Left ventricle myocardium inferior (tissue), 1 donor: ENCODE results near the gene FUT6. TPM values are rescaled to one million over a fixed set of nuclear protein-coding genes. Genes with fewer than 3 reads are reported as not detected.

ENCODE experiments used
- DNase-seq: peaks from one replicate; pipeline ENCODE4 v3.0.0-alpha.2; 2020
- H3K27ac ChIP-seq: fragments of 200-600 bp; replicated peaks from 2 replicates; pipeline ENCODE4 v1.8.0; 2021
- H3K27me3 ChIP-seq: fragments of 200-600 bp; 2 replicates; pipeline ENCODE4 v1.8.0; 2021; ENCODE audit warnings: low read depth
- H3K36me3 ChIP-seq: fragments of 200-600 bp; 2 replicates; pipeline ENCODE4 v1.8.0; 2021
- H3K4me1 ChIP-seq: fragments of 200-600 bp; 2 replicates; pipeline ENCODE4 v1.8.0; 2021
- H3K4me3 ChIP-seq: fragments of 200-600 bp; 2 replicates; pipeline ENCODE4 v1.8.0; 2021; ENCODE audit warnings: mild to moderate bottlenecking, moderate library complexity
- H3K9me3 ChIP-seq: fragments of 200-600 bp; replicated peaks from 2 replicates; pipeline ENCODE4 v1.8.0; 2021
- intact Hi-C: fragments of 100-400 bp; cut with micrococcal nuclease; formaldehyde crosslinking; loops from one replicate; pipeline ENCODE4 v1.11.0; 2022
- total RNA-seq: library from RNA; stranded (reverse); fragmentation: NEBNext Ultra II Directional; extraction: Animal tissue kit (Norgen Biotek cat#: 25700); gene quantifications from one replicate; pipeline ENCODE4 v1.2.1, GENCODE V29; 2021
- TF ChIP-seq, protein P1 (sequence below): fragments of 200-600 bp; IDR thresholded peaks from 2 replicates; pipeline ENCODE4 v1.8.0; 2021; ENCODE audit warnings: antibody characterized with exemption, mild to moderate bottlenecking, borderline replicate concordance
- donor health status: DM: no; HTN: yes; CAD: no; lungs with severe emphysema.

The FUT6 gene
- total RNA-seq, 1 donor from 2014 or later, result not detected

DNA sequence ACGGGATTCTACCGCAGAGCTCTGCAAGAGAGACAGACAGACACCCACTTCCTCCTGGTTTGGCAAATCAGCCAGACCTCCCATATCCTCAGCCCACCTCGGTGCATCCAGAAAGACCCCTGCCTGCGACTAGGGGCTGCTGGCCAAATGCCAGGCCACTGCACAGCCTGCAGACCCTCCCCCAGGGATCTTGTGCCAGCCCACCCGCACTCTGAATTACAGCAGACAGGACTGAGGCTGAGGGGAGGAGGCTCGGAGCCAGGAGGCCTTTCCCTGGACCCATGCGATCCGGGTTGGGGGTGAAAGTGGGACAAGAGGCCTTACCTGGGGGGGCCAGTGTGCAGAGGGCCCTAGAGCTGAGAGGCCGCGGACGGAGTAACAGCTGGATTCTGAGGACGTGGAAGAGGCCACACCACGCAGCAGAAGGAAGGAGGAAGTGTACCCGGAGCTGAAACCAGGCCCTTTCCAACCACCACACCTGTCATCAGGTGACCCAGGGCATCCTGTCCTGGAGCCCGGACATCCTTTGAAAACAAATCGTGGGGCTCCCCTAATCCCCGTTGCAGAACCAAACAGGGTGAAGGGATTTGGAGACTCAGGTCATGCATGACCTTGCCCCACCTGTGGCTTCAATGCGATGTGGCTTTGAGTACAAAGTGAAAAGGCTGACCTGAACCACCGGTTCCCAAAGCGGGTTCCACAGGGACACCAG, 993 bp downstream of the FUT6 start:
- intact Hi-C loops, result no loop called here
- Histone ChIP-seq H3K27me3 (peaks cover 12% of the 10 kb centered on the region), H3K9me3 (no peaks in the 10 kb centered on the region), H3K4me3 (no peak overlapping the region), H3K4me1 (no peaks in the 10 kb centered on the region), H3K36me3 (no peaks in the 10 kb centered on the region), H3K27ac (no peak overlapping the region)
- no peak for DNase-seq
- TF ChIP-seq, protein P1, sequence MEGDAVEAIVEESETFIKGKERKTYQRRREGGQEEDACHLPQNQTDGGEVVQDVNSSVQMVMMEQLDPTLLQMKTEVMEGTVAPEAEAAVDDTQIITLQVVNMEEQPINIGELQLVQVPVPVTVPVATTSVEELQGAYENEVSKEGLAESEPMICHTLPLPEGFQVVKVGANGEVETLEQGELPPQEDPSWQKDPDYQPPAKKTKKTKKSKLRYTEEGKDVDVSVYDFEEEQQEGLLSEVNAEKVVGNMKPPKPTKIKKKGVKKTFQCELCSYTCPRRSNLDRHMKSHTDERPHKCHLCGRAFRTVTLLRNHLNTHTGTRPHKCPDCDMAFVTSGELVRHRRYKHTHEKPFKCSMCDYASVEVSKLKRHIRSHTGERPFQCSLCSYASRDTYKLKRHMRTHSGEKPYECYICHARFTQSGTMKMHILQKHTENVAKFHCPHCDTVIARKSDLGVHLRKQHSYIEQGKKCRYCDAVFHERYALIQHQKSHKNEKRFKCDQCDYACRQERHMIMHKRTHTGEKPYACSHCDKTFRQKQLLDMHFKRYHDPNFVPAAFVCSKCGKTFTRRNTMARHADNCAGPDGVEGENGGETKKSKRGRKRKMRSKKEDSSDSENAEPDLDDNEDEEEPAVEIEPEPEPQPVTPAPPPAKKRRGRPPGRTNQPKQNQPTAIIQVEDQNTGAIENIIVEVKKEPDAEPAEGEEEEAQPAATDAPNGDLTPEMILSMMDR, result no peak

DNA sequence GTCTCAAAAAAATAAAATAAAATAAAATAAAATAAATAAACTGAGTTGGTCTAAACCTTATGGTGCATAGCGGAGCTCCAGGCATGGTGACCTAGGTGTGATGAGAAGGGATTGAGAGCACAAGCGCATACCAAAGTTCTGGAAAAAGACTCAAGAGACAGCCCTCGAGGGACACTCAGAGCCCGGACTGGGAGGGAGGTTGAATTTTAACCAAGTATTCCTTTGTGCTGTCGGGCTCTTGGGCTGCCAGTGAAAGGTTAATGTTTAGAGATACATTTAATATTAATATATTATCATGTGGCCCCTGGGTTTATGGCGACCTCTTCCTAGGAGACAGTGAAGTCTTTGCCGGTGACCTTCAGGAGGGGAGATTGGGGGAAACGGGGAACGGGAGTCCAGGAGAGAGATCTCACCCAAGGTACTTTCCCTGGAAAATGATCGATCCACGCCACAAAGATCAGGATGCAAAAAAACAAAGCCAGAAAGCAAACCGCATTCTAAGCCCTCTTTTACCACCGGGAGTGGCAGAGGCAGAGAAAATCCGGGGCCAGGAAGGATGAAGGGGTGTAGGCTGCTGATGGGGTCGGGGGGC, 1.6 kb downstream of the FUT6 start:
- intact Hi-C loops, result no loop called here
- DNase-seq, result no peak
- H3K36me3 ChIP-seq, result no peaks in the 10 kb centered on the region
- H3K27ac ChIP-seq, result no peak overlapping the region
- TF ChIP-seq, protein P1, result no peak
- H3K4me1 ChIP-seq, result no peaks in the 10 kb centered on the region
- no peak overlapping the region for H3K4me3 ChIP-seq
- no peaks in the 10 kb centered on the region for H3K9me3 ChIP-seq
- peaks cover 12% of the 10 kb centered on the region for H3K27me3 ChIP-seq

DNA sequence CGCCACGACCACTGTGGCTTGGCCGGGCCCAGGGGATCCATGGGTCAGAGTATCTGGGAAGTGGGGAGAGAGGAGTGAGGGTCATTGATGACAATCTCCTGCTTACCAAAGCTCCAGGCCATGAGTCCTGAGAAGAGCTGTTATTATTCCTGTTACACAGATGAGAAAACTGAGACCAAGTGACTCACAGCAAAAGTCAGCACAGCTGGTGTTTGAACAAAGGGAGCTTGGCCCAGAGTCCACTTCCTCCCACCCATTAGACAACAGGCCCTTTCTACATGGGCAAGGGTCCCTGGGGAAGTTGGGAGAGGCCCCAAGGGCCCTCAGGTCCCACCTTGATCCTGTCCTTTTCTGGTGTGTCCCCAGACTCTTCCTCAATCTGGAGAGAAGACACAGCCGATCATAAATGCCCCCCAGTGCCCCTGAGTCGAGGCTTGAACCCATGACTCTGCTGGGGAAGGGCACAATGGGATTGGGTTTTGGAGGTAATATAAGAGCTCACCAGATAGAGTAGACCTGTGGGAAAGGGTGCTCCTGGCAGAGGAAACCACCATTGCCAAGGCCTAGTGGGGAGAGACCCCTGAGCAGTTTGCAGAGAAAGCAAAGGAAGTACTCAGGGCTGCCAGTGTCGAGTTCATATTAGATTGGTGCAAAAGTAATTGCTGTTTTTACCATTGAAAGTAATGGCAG, 6.8 kb downstream of the FUT6 start:
- Histone ChIP-seq H3K36me3 (no peaks in the 10 kb centered on the region), H3K4me3 (no peak overlapping the region), H3K27me3 (peaks cover 44% of the 10 kb centered on the region), H3K27ac (no peak overlapping the region), H3K9me3 (no peaks in the 10 kb centered on the region), H3K4me1 (peaks cover 18% of the 10 kb centered on the region)
- intact Hi-C loops, result no loop called here
- no peak for DNase-seq
- TF ChIP-seq, protein P1, result no peak

DNA sequence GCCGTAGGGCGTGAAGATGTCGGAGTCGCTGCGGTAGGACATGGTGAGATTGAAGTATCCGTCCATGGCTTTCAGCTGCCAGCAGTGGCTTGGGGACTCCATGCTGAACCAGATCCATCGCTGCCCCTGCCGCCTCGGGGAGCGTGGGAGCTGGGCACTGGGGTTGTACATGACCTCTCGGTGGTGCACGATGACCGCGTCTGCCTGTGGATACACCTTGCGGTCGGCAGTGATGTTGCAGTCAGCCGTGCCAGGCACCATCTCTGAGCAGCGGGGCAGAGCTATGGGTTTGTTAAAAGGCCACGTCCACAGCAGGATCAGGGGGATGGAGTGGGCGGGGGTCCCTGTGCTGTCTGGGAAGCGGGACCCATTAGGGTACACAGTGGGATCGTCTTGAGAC, 7.4 kb downstream of the FUT6 start:
- Histone ChIP-seq H3K36me3 (no peaks in the 10 kb centered on the region), H3K27ac (no peak overlapping the region), H3K4me1 (peaks cover 23% of the 10 kb centered on the region), H3K9me3 (no peaks in the 10 kb centered on the region), H3K4me3 (no peak overlapping the region), H3K27me3 (peaks cover 45% of the 10 kb centered on the region)
- intact Hi-C loops, result no loop called here
- TF ChIP-seq, protein P1, result no peak
- no peak for DNase-seq

DNA sequence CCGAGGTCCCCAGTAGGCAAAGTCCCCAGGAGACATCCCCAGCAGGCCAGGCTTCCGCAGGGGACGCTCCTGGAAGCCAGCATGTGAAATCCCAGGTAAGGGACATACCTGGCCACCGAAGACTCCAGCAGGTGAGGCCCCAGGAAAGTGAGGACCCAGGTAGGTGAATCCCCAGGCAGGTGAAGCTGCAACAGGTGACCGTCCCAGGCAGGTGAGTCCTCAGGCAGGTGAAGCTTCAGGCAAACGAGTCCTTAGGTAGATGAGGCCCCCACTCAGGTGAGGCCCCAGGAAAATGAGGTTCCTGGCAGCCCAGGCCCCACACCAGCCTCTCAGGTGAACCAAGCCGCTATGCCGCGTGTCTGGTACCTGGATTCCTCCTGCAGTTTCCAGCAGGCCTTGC, 8.3 kb downstream of the FUT6 start:
- Histone ChIP-seq H3K4me3 (no peak overlapping the region), H3K36me3 (no peaks in the 10 kb centered on the region), H3K4me1 (peaks cover 27% of the 10 kb centered on the region), H3K27ac (no peak overlapping the region), H3K27me3 (peaks cover 52% of the 10 kb centered on the region), H3K9me3 (no peaks in the 10 kb centered on the region)
- intact Hi-C loops, result no loop called here
- TF ChIP-seq, protein P1, result no peak
- no peak for DNase-seq
